A172 (cell line): ENCODE results near the gene PEAK1. TPM values are rescaled to one million over a fixed set of nuclear protein-coding genes. Genes with fewer than 3 reads are reported as not detected.

ENCODE experiments used
- DNase-seq: peaks from one replicate; pipeline ENCODE4 v3.0.0-alpha.2; 2015; ENCODE audit warnings: low spot score
- total RNA-seq: library from RNA; depleted of rRNA; stranded (reverse); fragments of >200 nt; shearing (Covaris generic); gene quantifications from 2 replicates; pipeline ENCODE4 v1.2.3, GENCODE V29; 2014; rRNA removed

Gene PEAK1
- total RNA-seq, 1 experiment from 2014 or later: 8.2 TPM

- DNase-seq: no peak
Measured at GRCh38 chr15:77067691-77068367, 352.1 kb downstream of the PEAK1 start.

DNA sequence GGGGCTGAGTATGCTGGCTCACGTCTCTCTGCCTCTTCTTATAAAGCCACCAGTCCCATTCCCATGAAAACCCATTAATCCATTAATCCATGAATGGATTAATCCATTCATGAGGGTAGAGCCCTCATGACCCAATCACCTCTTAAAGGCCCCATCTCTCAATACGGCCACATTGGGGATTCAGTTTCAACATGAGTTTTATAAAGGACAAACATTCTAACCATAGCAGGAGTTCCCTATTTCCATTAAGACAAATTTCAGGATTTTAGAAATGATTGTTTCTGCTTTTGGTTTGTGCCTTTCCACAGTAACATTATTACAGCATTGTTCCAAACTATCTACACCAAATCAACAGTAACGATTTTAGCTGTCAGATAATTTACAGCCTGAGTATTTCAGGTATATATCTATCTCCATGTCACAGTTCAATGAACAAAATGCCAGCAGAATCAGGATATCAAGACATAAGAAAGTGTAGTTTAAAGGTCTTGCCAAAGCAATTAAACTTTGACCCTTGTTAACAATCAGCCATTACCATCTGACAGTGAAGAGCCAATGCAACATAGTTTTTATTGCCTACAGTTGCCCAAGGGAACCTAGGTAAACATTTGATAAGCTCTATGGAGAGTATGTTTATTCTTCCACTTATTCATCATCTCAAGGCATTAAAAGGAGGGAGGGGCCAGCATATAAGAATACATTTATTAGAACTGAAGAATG lies 352.8 kb downstream of the PEAK1 start:
- peak; percentile 11 for DNase-seq

DNA sequence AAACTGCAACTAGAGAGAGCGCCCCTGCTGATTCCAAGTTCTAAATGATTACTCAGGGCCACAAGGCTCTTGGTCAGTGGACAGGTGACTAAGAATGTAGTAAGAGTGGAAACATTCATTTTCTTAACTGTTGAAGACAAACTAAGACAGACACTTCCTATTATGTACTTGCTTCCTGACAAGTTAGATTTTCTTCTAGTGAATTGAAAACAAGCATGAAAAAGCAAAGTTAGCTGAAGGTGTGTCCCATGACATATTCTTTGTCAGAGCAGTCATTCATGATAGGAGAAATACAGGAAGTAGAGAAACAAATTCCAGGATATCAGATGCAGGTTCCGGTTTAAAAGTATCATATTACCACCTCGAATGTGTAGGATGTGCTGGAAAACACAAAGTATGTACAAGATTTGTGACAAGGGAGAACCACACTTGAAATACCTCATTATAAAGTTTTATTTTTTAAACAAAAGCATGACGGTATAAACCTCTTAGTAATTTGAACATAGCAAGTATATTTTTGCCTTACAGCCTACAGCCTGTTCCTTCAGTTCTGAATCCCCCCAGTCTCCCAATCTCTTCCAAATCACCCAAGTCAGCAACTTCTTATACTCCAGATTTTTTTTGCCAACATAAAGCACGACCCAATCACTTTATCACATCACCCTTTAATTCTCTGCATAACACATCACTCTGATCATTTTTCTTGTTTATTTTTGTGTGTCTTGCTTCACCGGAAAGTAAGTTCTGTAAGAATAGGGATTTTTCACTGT lies 355.2 kb downstream of the PEAK1 start:
- peak; percentile 72 for DNase-seq

DNA sequence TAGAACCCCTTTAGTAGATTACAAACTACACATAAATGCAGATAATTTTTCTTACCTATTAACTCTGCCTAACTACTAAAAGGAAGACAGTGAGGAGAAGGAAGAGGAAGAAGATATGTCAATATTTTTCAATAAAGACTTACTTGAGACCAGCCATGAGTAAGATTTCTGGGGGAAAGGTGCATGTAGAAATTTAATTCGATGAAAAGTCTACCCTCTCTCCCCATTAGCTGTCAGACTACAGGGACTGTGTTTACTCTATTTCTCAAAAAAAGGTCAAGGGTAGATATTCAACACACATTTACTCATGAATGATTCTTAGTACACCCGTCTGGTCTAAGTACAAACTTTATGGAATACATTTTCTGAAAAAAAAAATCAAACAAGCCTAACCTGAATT lies 355.8 kb downstream of the PEAK1 start:
- no peak for DNase-seq

- no peak for DNase-seq
Measured at GRCh38 chr15:77063249-77063648, 356.7 kb downstream of the PEAK1 start.

- no peak for DNase-seq
Measured at GRCh38 chr15:77060546-77060945, 359.4 kb downstream of the PEAK1 start.

DNA sequence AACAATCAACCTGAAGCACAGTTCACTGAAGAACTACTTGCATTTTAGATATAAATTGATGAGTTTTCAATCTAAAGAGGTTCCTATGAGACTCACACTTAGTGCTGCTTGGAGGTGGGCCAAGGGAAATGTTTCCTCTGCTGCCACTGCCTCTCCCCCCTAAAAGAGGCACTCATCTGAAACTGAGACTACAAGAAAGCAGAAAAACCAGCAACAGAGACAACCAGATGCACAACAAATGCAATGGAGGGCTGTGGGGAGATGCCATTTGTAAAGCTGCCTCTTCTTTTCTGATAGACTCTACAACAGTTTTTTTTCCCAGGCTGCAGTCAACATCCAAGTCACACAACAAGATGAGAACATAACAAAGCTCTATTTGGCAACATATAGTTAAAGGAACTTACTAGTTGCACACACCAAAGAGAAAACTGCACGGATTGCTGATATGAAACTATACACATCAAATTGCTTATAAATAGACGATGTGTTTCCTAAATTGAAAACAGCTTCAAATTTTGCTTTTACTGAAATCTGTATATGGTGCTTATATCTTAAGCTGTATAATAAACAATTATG lies 360.0 kb downstream of the PEAK1 start:
- no peak for DNase-seq

GRCh38 chr15:77058468-77058867 lies 361.4 kb downstream of the PEAK1 start:
- no peak for DNase-seq

GRCh38 chr15:77057685-77058084 lies 362.2 kb downstream of the PEAK1 start:
- DNase-seq: no peak

DNA sequence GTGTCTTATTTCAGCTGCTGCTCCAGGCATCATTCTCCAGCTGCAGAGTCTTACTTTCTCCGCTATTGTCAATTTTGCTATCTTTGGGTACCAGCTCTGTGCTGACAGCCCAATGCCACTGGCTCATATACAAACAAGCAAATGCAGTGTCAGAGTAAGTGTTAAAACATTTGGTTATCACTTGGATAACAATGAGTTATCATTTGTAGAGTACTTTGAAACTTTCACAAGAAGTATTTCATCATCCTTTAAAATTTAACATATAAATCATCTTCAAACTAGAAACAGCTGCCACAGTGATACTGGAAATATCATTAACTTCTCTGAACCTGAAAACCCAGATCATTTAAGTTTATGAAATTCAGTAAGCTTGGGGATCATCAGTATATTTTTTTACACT lies 362.8 kb downstream of the PEAK1 start:
- DNase-seq: no peak

DNA sequence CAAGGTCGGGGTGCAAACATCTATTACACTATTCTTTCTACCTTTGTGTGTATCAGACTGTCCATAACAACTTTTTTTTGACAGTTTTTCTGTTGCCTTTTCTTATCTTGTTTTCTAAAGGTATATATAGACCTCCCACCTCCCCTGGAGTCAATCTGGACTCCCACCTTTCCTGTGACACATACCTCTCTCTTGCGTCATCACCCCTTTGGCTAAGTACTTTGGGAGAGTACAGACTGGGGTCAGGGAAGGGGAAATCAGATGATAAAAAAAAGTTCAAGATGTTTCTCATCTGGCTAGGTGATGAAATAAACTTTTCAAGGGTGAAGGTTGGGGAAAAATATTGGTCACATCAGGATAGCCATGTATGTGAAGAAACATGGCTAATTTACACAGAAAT lies 366.2 kb downstream of the PEAK1 start:
- no peak for DNase-seq

DNA sequence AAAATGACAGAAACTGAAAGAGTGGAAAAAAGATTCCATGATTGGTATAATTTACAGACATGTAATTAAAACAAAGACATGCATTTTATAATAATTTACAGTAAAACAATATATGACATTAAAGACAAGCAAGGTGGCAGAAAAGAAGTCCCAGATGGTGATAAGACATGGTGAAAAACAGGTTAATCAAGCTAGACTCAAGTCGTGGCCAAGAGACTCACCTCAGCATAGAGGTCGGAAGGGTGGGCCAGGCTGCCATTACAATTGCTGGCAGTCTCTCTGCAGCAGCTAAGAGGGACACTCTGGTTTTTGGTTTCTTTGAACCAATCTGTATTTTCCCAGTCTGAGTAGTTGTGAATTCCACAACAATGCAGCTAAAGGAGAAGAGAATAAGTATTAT lies 367.3 kb downstream of the PEAK1 start:
- DNase-seq: no peak

Other genes starting within 250 kb of the PEAK1 start
- 17.0 and 21.1 TPM in 2 replicates for gene HMG20A, start 784 bp upstream of the PEAK1 start, total RNA-seq
- 0.60 and 1.1 TPM in 2 replicates for gene LINGO1, start 212.8 kb upstream of the PEAK1 start, total RNA-seq